GM12872 (cell line): ENCODE data around the gene GGT5.
A peak's percentile ranks its signal among the peaks of the same experiment; 100 is the strongest.

Source experiments
- TF ChIP-seq, protein P1 (sequence below): IDR thresholded peaks from 3 replicates; pipeline ENCODE4 v1.5.1; 2011; ENCODE audit warnings: low read depth, mild to moderate bottlenecking, low read length, moderate library complexity; ENCODE audit not compliant: insufficient read depth

GGT5 gene

DNA sequence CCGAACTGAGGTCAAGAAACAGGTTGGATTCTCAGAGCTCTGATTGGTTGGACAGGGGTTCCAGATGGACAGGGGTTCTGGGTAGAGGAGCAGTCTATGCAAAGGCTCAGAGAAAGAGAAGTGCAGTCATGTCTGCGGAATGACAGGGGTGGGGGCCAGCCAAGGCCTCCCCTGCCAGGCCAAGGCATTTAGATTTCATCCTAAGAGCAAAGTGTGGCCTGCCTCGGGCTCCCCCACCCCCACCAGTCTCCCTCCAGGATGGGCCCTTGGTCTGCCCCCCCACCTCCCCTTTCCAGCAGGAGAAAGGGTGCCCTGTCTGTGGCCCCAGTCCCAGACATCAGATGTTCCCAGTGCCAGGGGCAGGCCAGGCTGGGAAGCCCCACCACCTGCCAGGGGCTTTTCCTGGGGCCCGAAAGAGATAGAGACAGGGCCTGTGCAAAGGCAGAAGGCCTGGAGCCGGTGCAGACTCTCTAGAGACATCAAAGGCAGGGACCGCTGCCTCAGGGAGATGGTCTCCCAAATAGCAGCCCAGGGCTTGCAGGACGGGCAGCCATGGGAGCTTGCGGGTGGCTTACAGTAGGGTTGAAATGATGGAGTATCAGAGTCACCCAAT, 54.2 kb downstream of the GGT5 start:
- TF ChIP-seq, protein P1, sequence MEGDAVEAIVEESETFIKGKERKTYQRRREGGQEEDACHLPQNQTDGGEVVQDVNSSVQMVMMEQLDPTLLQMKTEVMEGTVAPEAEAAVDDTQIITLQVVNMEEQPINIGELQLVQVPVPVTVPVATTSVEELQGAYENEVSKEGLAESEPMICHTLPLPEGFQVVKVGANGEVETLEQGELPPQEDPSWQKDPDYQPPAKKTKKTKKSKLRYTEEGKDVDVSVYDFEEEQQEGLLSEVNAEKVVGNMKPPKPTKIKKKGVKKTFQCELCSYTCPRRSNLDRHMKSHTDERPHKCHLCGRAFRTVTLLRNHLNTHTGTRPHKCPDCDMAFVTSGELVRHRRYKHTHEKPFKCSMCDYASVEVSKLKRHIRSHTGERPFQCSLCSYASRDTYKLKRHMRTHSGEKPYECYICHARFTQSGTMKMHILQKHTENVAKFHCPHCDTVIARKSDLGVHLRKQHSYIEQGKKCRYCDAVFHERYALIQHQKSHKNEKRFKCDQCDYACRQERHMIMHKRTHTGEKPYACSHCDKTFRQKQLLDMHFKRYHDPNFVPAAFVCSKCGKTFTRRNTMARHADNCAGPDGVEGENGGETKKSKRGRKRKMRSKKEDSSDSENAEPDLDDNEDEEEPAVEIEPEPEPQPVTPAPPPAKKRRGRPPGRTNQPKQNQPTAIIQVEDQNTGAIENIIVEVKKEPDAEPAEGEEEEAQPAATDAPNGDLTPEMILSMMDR = no peak

DNA sequence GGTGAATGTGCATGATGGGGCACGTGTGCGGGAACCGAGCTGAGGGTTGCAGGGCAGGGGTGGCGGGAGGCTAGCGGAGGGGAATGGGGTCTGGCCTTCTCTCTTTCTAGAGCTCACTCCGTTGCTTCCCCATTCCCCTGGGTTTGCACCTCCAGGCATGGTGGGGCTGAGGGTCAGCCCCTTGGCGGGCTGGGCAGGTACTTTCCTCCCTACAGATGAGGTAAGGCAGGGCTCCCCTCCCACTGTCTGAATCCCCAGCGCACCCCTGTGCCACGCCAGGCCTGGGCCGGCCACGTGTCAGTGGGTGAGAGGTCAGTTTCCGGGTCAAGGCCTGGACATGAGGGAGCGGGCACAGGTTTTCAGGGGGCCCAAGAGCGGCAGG, 54.7 kb downstream of the GGT5 start:
- TF ChIP-seq, protein P1 = no peak

DNA sequence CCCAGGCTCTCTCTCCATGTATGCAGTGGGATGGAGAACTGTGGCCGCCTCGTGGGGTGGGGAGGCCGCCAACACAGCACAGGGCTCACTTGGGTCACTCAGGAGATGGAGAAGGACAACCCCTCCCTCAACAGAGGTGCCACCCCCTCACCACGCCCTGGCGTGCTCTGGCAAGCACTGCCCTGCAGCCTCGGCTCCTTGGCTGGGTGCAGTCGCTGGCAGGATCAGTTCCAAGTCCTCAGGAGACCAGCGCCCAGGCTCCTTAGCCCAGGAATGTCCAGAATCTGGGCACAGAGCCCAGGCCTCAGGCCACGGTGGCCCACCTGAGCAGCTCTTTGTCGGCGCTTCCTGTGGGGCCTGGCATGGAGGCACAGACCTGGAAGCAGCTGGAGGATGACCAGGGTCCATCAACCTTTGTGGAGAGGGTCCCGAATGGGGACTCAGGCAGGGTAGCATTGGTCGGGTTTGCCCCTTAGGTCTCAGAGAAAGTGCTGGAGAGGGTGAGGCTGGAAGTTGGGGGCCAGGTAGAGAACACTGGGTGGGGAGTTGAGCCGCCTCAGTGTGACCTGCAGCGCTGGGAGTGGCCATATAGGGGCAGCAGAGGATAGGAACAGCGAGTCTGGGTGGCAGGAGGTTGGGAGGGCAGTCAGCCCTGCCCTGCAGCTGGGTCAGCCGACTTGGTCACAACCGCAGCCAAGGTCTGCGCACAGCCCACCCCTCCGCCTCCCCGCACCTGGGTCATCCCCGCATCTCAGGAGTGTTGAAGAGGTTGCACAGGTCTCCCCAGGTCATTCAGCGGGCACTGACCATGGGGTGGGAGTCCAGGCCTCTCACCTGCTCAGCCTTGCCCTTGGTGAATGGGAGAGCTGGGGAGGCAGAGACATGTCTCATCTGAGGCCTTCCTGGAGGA, 55.4 kb downstream of the GGT5 start:
- TF ChIP-seq, protein P1 = peak; percentile 85

DNA sequence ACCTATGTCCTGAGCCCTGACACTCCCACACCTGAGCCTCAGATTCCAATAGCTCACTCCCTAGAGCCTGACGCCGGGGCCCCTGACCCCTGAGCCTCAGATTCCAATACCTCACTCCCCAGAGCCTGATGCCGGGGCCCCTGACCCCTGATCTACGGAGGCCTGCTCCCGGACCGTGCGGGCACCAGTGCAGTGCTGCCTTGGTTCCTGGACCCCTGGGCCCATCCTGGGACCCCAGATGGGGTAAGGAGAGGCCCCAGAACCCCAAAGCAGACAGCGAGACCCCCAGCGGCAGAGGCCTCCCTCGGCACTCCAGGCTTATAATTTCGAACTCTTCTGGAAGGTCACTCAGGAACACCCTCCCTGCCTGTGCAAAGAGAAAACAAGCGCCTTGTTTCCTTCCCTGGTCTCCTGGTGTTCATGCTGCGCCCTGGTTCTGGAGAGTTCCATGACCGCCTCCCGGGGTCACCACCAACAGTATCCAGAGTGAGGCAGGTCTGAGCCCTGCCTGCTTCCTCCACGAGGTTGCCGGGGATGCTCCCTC, 56.1 kb downstream of the GGT5 start:
- TF ChIP-seq, protein P1 = no peak

DNA sequence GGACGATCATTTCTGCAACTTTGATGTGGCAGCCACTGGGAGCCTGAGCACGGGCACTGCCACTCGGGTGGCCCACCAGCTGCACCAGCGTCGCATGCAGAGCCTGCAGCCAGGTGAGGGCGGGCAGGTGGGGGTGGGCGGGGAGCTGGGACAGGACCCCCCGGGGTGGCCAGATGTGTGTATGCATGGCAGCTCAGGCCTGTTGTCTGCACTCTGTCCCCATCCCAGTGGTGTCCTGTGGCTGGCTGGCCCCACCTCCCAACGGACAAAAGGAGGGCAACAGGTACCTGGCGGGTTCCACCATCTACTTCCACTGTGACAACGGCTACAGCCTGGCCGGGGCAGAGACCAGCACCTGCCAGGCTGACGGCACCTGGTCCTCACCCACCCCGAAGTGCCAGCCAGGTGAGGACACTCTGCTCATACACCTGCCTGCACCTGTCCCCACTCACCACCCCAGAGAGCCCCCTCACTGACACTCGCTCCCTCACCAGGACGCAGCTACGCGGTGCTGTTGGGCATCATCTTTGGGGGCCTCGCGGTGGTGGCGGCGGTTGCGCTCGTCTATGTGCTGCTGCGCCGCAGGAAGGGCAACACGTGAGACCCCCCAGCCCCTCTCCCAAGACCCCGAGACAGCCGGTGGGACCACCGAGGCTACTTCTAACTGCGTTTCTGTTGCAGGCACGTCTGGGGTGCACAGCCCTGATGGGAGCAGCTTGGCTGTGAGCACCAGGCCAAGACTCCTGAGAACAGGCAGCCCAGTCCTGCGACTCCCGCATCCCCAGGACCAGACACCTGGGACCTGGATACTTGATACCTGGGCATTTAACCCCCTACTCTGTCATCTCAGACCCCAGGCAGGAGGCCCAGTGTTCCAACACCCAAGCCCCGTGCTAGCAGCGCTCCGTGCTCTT, 56.9 kb downstream of the GGT5 start:
- TF ChIP-seq, protein P1 = no peak

DNA sequence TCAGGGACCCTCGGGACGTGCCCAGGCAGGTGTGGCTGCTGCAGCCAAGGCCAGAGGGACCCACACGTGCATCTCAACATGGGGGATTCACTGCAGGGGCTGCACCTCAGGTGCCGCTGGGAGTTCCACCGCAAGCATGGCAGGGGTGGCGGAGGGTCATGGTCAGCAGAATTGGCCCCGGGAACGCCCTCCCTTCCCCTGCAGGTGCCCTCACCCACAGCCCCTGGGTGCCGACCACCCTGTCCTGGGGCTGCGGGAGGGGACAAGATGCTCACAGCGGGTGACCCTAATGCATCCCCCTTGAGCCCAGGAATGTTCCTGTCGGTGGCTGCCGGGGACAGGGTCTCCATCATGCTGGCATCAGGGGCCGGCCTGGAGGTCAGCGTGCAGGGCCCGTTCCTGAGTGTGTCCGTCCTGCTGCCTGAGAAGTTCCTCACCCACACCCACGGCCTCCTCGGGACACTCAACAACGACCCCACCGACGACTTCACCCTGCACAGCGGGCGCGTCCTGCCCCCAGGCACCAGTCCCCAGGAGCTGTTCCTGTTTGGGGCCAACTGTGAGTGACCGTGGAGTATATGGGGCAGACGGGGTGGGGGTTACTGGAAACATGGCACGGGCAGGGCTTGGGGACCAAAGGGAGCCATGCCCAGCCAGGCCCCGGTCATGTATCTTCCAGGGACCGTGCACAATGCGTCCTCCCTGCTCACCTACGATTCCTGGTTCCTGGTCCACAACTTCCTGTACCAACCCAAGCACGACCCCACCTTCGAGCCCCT, 57.8 kb downstream of the GGT5 start:
- TF ChIP-seq, protein P1 = no peak
